Upper lobe of left lung (tissue), 4 donors: ENCODE results near the gene MYBL2.

Experiments used
- POLR2A ChIP-seq, 4 donors: fragments of 450-650 bp; IDR thresholded peaks; one replicate each; pipeline ENCODE4 v1.5.1; 2016 to 2017; ENCODE audit warnings: antibody characterized with exemption in 4 of 4, mild to moderate bottlenecking in 2 of 4
- TF ChIP-seq, protein P1 (sequence below), 6 experiments: fragments of 450-650 bp in 4 of 6; fragments of 200-600 bp in 2 of 6; sonication (generic) in 2 of 6; IDR thresholded peaks; one replicate each; pipeline ENCODE4 v1.5.1; 2016 to 2019; ENCODE audit warnings: antibody characterized with exemption in 6 of 6

DNA sequence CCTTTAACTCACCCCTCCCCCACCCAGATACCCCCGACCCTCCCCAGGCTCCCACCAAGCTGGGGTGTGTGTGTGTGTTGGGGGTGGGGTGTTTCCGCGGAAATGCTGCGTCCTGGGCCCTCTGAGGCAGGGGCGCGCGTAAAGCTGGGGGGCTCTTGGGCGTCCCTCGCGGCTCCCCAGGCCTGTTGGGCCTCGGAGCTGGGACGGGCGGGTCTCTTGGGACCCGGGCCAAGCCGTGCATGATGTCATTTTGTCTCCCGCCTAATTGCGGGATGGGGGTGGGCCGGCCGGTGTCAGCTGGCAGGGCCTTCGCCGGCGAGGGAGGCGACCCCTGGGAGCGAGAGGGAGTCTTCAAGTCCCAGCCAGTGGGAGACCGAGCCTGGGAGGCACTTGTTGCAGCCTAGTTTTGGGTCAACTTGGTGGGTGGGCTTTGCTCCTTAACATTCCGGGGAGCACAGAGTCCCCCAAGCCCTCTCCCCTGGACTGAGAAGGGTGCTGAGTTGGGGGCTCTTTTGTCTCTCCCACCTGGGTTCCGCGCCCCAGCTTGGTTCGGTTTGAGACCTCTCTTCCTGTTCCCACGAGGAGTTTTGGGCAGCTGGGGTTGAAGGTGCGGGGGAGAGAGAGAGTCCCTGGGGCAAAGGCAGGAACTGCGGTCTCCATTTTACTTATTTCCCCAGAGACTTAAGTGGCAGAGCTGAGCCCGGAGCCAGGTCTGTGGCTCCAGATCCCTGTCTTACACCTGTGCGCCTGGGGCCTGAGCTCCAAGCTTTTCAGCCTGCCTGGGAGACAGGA is 623 bp downstream of the MYBL2 start:
- no peak for TF ChIP-seq POLR2A (IDR thresholded peaks at IDR 0.05)
- TF ChIP-seq, protein P1, sequence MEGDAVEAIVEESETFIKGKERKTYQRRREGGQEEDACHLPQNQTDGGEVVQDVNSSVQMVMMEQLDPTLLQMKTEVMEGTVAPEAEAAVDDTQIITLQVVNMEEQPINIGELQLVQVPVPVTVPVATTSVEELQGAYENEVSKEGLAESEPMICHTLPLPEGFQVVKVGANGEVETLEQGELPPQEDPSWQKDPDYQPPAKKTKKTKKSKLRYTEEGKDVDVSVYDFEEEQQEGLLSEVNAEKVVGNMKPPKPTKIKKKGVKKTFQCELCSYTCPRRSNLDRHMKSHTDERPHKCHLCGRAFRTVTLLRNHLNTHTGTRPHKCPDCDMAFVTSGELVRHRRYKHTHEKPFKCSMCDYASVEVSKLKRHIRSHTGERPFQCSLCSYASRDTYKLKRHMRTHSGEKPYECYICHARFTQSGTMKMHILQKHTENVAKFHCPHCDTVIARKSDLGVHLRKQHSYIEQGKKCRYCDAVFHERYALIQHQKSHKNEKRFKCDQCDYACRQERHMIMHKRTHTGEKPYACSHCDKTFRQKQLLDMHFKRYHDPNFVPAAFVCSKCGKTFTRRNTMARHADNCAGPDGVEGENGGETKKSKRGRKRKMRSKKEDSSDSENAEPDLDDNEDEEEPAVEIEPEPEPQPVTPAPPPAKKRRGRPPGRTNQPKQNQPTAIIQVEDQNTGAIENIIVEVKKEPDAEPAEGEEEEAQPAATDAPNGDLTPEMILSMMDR (IDR thresholded peaks at IDR 0.05): no peak
